SK-N-SH treated with all-trans-retinoic acid at 6 μM for 48 hours (cell line): ENCODE results near the gene LSAMP.

Source experiments
- CSDC2 ChIP-seq: fragments of 250-450 bp; sonication (Bioruptor Pico); IDR thresholded peaks from 2 replicates; pipeline ENCODE4 v1.5.0; 2020; ENCODE audit warnings: mild to moderate bottlenecking, moderate library complexity
- CSRNP3 ChIP-seq: fragments of 250-450 bp; sonication (Bioruptor Pico); IDR thresholded peaks from 2 replicates; pipeline ENCODE4 v1.5.1; 2021; ENCODE audit warnings: mild to moderate bottlenecking, moderate library complexity
- PATZ1 ChIP-seq: fragments of 250-450 bp; sonication (Bioruptor Pico); IDR thresholded peaks from 2 replicates; pipeline ENCODE4 v1.8.0; 2020; ENCODE audit warnings: mild to moderate bottlenecking, moderate library complexity, borderline replicate concordance
- RARB ChIP-seq: fragments of 250-450 bp; sonication (Bioruptor Pico); IDR thresholded peaks from 2 replicates; pipeline ENCODE4 v1.8.0; 2021; ENCODE audit warnings: mild to moderate bottlenecking, moderate library complexity

DNA sequence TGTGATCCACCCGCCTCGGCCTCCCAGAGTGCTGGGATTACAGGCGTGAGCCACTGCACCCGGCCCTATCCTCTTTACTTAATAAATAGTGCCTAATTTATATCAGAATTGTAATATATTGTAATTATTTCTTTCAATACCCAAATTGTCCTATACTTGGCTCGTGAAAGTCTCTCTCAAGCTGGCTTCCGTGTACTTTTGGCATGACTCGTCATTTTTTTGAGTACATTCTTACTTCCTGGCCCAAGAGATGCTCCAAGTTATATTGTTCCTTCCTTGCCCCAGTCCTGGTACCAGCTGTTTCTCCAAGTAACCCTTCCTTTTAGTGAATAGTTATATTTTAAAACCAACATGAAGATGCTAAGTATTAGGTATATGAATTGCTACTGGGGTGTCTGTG, 366.7 kb downstream of the LSAMP start:
- no peak for TF ChIP-seq CSDC2 (CRISPR knock-in tag)
- TF ChIP-seq RARB (CRISPR knock-in tag), result no peak
- TF ChIP-seq PATZ1 (CRISPR knock-in tag), result no peak
- no peak for TF ChIP-seq CSRNP3
